GM12878 (cell line): ENCODE results near the gene VEZF1. TPM values are rescaled to one million over a fixed set of nuclear protein-coding genes. Genes with fewer than 3 reads are reported as not detected.

ENCODE experiments used
- ATAC-seq: fragments of 200-7000 bp; cut with Tn5 transposase; 3 replicates; pipeline ENCODE4 v1.9.1; 2020; ENCODE audit warnings: mild to moderate bottlenecking, moderate library complexity
- BruUV-seq: library from RNA; stranded (reverse); fragments of 400-500 nt; replicated peaks from 2 replicates; lab custom pipeline; 2021; lab: Mats Ljungman, UMichigan
- CTCF ChIA-PET: fragments of 300-600 bp; sonication (Branson Sonifier 250); formaldehyde crosslinking; extraction: SDS; loops from one replicate; lab custom pipeline; 2021; ENCODE audit warnings: inconsistent platforms; lab: Yijun Ruan, JAX
- POLR2A ChIA-PET: fragments of 350-600 bp; formaldehyde crosslinking; extraction: SDS; loops from one replicate; lab custom pipeline; 2021; ENCODE audit warnings: inconsistent platforms; lab: Charles Lee
- RAD21 ChIA-PET: fragments of 300-600 bp; sonication (Branson Sonifier 250); formaldehyde crosslinking; loops from one replicate; lab custom pipeline; 2023; ENCODE audit warnings: antibody characterized with exemption; ENCODE audit not compliant: unreplicated experiment; lab: Charles Lee
- SMC1A ChIA-PET: fragments of 300-600 bp; sonication (Branson Sonifier 250); formaldehyde crosslinking; loops from one replicate; lab custom pipeline; 2023; ENCODE audit not compliant: unreplicated experiment, uncharacterized antibody; lab: Charles Lee
- DNase-seq: peaks from one replicate; pipeline ENCODE4 v3.0.0-alpha.2; 2011; ENCODE audit warnings: low read depth, low spot score
- FAIRE-seq: peaks from 3 replicates; lab custom pipeline; 2011; peaks lifted over from hg19 to GRCh38; lab: Jason Lieb, UNC
- H2AFZ ChIP-seq: 2 replicates; pipeline ENCODE4 v1.6.0; 2011; ENCODE audit warnings: low read depth, low read length, control low read depth; ENCODE audit not compliant: control insufficient read depth
- H3K27ac ChIP-seq: 2 replicates; pipeline ENCODE4 v1.5.1; 2011; ENCODE audit warnings: control low read depth; ENCODE audit not compliant: control insufficient read depth, insufficient read depth
- H3K27me3 ChIP-seq, 2 experiments: replicated peaks in 1 of 2; 2 replicates each; pipeline versions ENCODE4 v1.6.0 to v1.6.1; 2011; ENCODE audit warnings: low read length in 1 of 2; ENCODE audit not compliant: control insufficient read depth in 2 of 2, insufficient read depth in 2 of 2
- H3K36me3 ChIP-seq, 2 experiments: 2 replicates each; pipeline ENCODE4 v1.5.1; 2011; ENCODE audit warnings: low read length in 1 of 2; ENCODE audit not compliant: control insufficient read depth in 2 of 2, insufficient read depth in 2 of 2
- H3K4me1 ChIP-seq: 2 replicates; pipeline ENCODE4 v1.6.1; 2011; ENCODE audit warnings: mild to moderate bottlenecking, low read length, moderate library complexity, mixed read lengths; ENCODE audit not compliant: control insufficient read depth, insufficient read depth
- H3K4me2 ChIP-seq: 2 replicates; pipeline ENCODE4 v1.6.0; 2011; ENCODE audit warnings: control low read depth; ENCODE audit not compliant: control insufficient read depth, insufficient read depth
- H3K4me3 ChIP-seq: fragments of 200-600 bp; sonication (generic); 2 replicates; pipeline ENCODE4 v1.5.1; 2016
- H3K79me2 ChIP-seq: 2 replicates; pipeline ENCODE4 v1.6.0; 2011; ENCODE audit warnings: low read length; ENCODE audit not compliant: control insufficient read depth, insufficient read depth
- H3K9ac ChIP-seq: 2 replicates; pipeline ENCODE4 v1.8.0; 2011; ENCODE audit warnings: low read length, control low read depth, mixed read lengths; ENCODE audit not compliant: control insufficient read depth, insufficient read depth
- H3K9me3 ChIP-seq: replicated peaks from 3 replicates; pipeline ENCODE4 v1.5.1; 2011; ENCODE audit warnings: mild to moderate bottlenecking, low read length; ENCODE audit not compliant: control insufficient read depth, insufficient read depth
- H4K20me1 ChIP-seq: 2 replicates; pipeline ENCODE4 v1.6.0; 2011; ENCODE audit not compliant: control insufficient read depth, insufficient read depth
- ELK1 ChIP-seq: IDR thresholded peaks from 2 replicates; pipeline ENCODE4 v1.6.1; 2012; ENCODE audit warnings: low read depth, low read length, improper control_type of control experiment
- MLLT1 ChIP-seq: fragments of 450-650 bp; IDR thresholded peaks from 2 replicates; pipeline ENCODE4 v1.6.1; 2016; ENCODE audit warnings: mild to moderate bottlenecking
- NKRF ChIP-seq: fragments of 450-650 bp; conservative IDR thresholded peaks from 2 replicates; pipeline ENCODE4 v1.6.1; 2017; ENCODE audit warnings: mild to moderate bottlenecking, moderate library complexity
- SKIL ChIP-seq: fragments of 450-650 bp; IDR thresholded peaks from 2 replicates; pipeline ENCODE4 v1.6.1; 2017; ENCODE audit warnings: mild to moderate bottlenecking, low read depth, inconsistent platforms; ENCODE audit not compliant: poor library complexity, severe bottlenecking
- TAF1 ChIP-seq: IDR thresholded peaks from 2 replicates; pipeline ENCODE4 v1.6.1; 2011; ENCODE audit warnings: mild to moderate bottlenecking, low read depth, low read length, borderline replicate concordance
- TCF3 ChIP-seq: IDR thresholded peaks from 2 replicates; pipeline ENCODE4 v1.6.1; 2012; ENCODE audit warnings: low read depth, mild to moderate bottlenecking, low read length, borderline replicate concordance; ENCODE audit not compliant: insufficient read depth
- ZBED1 ChIP-seq: IDR thresholded peaks from 2 replicates; pipeline ENCODE4 v1.6.1; 2016; ENCODE audit warnings: borderline replicate concordance
- ZBTB4 ChIP-seq: fragments of 450-650 bp; formaldehyde crosslinking; IDR thresholded peaks from 2 replicates; pipeline ENCODE4 v1.4.0; 2022; ENCODE audit warnings: mild to moderate bottlenecking, moderate library complexity
- WGBS: methylation state at CpG from one replicate; pipeline ENCODE4 v1.1.6; 2016; ENCODE audit warnings: low lambda C conversion rate; ENCODE audit not compliant: insufficient replicate concordance, insufficient coverage; ENCODE audit errors: missing lambda C conversion rate; 5-methylcytosine and 5-hydroxymethylcytosine counted together
- in situ Hi-C: fragments of 300-500 bp; cut with MboI; formaldehyde crosslinking; loops from 9 replicates; pipeline ENCODE4 v1.14.3; 2018; ENCODE audit warnings: mixed read lengths
- intact Hi-C: fragments of 100-400 bp; cut with micrococcal nuclease; formaldehyde crosslinking; loops from one replicate; pipeline ENCODE4 v1.14.2; 2022; ENCODE audit not compliant: unreplicated experiment
- polyA plus RNA-seq, 11 experiments: library from polyadenylated mRNA; depleted of rRNA in 4 of 11; unstranded in 6 of 11; stranded (reverse) in 5 of 11; fragments of >200 nt; fragmentation: Nextera tagmentation in 4 of 11; fragmentation: Illumina TruSeq in 1 of 11; extraction: Ambion mirVana in 4 of 11; extraction: Trizol in 1 of 11; gene quantifications; 1 replicate in 1 of 11; 2 replicates in 10 of 11; pipeline versions ENCODE4 v1.2.1 to v1.2.3, GENCODE V29; 2011 to 2016; ENCODE audit warnings: inconsistent platforms in 2 of 11, missing spikeins in 2 of 11, low read depth in 1 of 11
- total RNA-seq, 4 experiments: library from RNA; depleted of rRNA in 3 of 4; stranded (reverse); fragments of >200 nt in 3 of 4; fragmentation: Illumina TruSeq in 1 of 4; extraction: Trizol in 1 of 4; gene quantifications; 2 replicates each; pipeline versions ENCODE4 v1.2.1 to v1.2.3, GENCODE V29; 2013 to 2021

VEZF1 gene
- total and polyA plus RNA-seq, 10 of the 15 experiments (the other 5 are each of a cell fraction or from before 2014, with no cell fraction given): 9.5 to 28.2 (median 20.3) TPM

DNA sequence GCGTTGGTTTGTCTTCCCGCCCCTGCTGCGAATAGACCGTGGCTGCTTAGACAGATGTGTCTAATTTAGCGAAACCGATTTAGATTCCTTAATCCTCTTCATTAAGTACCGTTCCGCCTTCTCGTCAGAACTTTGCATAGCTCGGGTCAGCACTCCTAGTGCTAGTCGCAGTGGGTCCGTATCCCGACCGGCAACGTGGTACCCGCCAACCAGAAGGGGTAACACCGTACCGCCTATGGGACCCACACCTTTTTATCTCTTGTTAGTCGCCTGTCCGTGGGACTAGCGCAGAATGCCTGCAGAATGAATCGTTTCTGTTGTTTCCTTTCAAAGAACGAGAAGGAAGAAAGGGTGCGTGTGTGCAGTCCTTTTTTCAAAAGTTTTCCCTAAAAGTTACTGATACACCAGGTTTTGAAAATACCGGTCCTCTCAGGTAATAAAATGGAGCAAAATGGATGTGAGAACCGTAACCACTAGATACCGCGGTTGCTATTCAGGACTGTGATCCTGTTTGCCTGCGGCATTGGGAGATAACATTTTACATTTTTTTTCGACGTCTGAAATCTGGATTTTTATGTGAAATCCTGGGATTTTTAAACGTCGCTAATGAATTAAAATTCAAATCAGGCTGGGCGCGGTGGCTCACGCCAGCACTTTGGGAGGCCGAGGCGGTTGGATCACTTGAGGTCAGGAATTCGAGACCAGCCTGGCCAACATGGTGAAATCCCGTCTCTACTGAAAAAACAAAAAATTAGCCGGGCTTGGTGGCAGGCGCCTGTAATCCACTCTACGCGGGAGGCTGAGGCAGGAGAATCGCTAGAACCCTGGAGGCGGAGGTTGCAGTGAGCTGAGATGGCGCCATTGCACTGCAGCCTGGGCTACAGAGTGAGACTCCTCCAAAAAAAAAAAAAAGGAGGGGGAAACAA, 20.0 kb upstream of the VEZF1 start:
- Histone ChIP-seq H3K4me3 (peak overlapping the region; percentile 98), H3K9me3 (no peaks in the 10 kb centered on the region), H3K36me3 (peaks cover 1 to 21% of the 10 kb centered on the region in 2 experiments; a peak in 3 of 4 replicates), H3K4me1 (peaks cover 8% of the 10 kb centered on the region; the same call in 1 of the 2 replicates), H2AFZ (peak overlapping the region; percentile 93), H4K20me1 (peaks cover 2% of the 10 kb centered on the region; the same call in 1 of the 2 replicates), H3K79me2 (peaks cover 45% of the 10 kb centered on the region), H3K27ac (peak overlapping the region; percentile 96), H3K4me2 (peak overlapping the region; percentile 77), H3K9ac (peak overlapping the region; percentile 95), H3K27me3 (no peaks in the 10 kb centered on the region)
- SMC1A ChIA-PET: interaction anchor here (0.8 to 3.1 kb wide), 13 partner anchors 9 to 307 kb away, joined by 3 to 13 read pairs (median 4); partner anchors contain the start of gene MRPS23
- BruUV-seq: TSS peak; percentile 95
- intact Hi-C loops: loop anchor here (2.0 kb wide), 2 partner anchors 75 to 105 kb away; partner anchors contain the start of gene DYNLL2
- DNase-seq (no peak), FAIRE-seq (no peak), ATAC-seq (peak; percentile 37)
- RAD21 ChIA-PET: interaction anchor here (0.6 to 3.2 kb wide), 15 partner anchors 10 to 158 kb away, joined by 3 to 22 read pairs (median 6); partner anchors contain the start of genes DYNLL2, MRPS23 and VEZF1
- WGBS: 34% methylated on average over 47 of the region's 47 CpGs
- POLR2A ChIA-PET: interaction anchor here (0.6 to 2.9 kb wide), 18 partner anchors 10 to 353 kb away, joined by 3 to 21 read pairs (median 3); partner anchors contain the start of genes DYNLL2 and MRPS23
- CTCF ChIA-PET: interaction anchor here (1.0 to 19.6 kb wide), 12 partner anchors 9 to 387 kb away, joined by 3 to 708 read pairs (median 4); partner anchors contain the start of gene MRPS23
- in situ Hi-C loops: no loop called here
- TF ChIP-seq ZBED1: no peak
- TF ChIP-seq ELK1: peak; percentile 33; the same call in 1 of the 2 replicates
- 0 out of 2 replicates have a peak, but pooled peaks have one; percentile 14 for TF ChIP-seq TCF3
- no peak for TF ChIP-seq ZBTB4 (CRISPR knock-in tag)
- TF ChIP-seq SKIL: peak; percentile 11
- peak; percentile 56; the same call in 1 of the 2 replicates for TF ChIP-seq TAF1
- TF ChIP-seq NKRF: peak; percentile 21; the same call in 1 of the 2 replicates
- peak; percentile 90 for TF ChIP-seq MLLT1
